IgD-negative memory B cell (primary cell): Measurements from ENCODE around the gene AHDC1. TPM values are rescaled to one million over a fixed set of nuclear protein-coding genes. Genes with fewer than 3 reads are reported as not detected.

Source experiments
- H3K27ac Mint-ChIP-seq, 3 donors: one replicate each; pipeline ENCODE4 v1.8.0; 2020 to 2022; ENCODE audit warnings: mild to moderate bottlenecking in 3 of 3, mixed read lengths in 3 of 3, moderate library complexity in 1 of 3
- H3K27me3 Mint-ChIP-seq: one replicate; pipeline ENCODE4 v1.8.0; 2021; ENCODE audit warnings: mixed read lengths
- H3K36me3 Mint-ChIP-seq: one replicate; pipeline ENCODE4 v1.8.0; 2020; ENCODE audit warnings: mild to moderate bottlenecking, mixed read lengths
- H3K4me1 Mint-ChIP-seq, 3 donors: one replicate each; pipeline ENCODE4 v1.8.0; 2020 to 2022; ENCODE audit warnings: mixed read lengths in 3 of 3, mild to moderate bottlenecking in 1 of 3
- H3K4me3 Mint-ChIP-seq, 4 donors: one replicate each; pipeline ENCODE4 v1.8.0; 2020 to 2022; ENCODE audit warnings: mild to moderate bottlenecking in 4 of 4, mixed read lengths in 4 of 4, moderate library complexity in 3 of 4
- H3K9me3 Mint-ChIP-seq, 3 donors: one replicate each; pipeline ENCODE4 v1.8.0; 2020 to 2021; ENCODE audit warnings: mixed read lengths in 3 of 3, mild to moderate bottlenecking in 1 of 3
- polyA plus RNA-seq: library from polyadenylated mRNA; unstranded; fragments of 300-500 nt; fragmentation: Illumina TruSeq; gene quantifications from one replicate; pipeline ENCODE4 v1.2.3, GENCODE V29; 2021

Gene AHDC1
- polyA plus RNA-seq, 1 donor from 2014 or later: 1.1 TPM

DNA sequence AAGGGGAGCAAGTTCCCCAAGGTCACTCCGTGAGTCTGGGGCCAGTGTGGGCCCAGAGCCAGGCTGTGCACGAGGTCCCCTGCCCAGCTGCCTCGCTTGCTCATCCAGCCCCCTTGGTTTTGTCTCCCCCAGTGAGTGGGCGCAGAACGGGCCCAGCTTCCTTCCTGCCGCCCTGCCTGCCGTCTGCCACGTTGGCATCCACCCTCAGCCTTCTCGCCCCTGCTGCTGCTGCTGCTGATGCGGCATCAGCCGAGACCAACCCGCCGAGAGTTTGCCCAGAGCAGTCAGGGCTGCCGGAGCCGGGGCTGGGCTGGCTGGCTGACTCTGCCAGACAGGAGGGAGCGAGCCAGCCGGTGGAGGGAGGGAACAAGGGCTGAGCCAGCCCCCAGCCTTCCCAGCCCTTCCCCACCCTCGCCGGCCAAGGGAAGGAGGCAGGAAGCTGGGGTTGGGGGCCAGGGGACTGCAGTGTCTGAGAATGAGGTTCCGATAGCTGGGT is 82.6 kb downstream of the AHDC1 start:
- peaks cover 27 to 31% (median 29%) of the 10 kb centered on the region in 3 donors for H3K4me1 Mint-ChIP-seq
- no peaks in the 10 kb centered on the region for H3K9me3 Mint-ChIP-seq

DNA sequence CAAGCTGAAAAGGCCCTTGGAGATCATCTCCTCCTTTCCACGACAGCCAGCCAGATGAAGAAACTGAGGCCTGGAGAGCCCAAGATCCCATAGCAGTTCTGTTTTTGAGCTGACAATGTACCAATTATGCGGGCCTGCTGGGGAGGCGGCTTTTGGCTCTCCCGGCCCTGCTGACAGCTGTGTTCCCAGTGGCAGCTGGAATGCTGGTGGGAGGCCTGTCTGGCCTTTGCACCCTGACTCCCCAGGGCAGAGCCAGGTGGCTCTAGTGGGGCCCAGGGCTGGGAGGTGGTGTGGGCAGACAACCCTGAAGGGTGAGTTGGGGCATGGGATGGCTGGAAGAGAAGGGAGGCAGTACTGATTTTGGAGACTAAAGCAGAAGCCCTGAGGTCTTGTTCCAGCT is 83.3 kb downstream of the AHDC1 start:
- Mint-ChIP-seq H3K4me3 (no peak overlapping the region), H3K9me3 (no peaks in the 10 kb centered on the region), H3K27me3 (no peaks in the 10 kb centered on the region), H3K4me1 (peaks cover 23 to 25% (median 23%) of the 10 kb centered on the region in 3 donors), H3K36me3 (peaks cover 3% of the 10 kb centered on the region), H3K27ac (no peak overlapping the region)

More for the DNA sequence above, 82.6 kb downstream of the AHDC1 start:
- Mint-ChIP-seq H3K27me3 (peaks cover 3% of the 10 kb centered on the region), H3K27ac (peak overlapping the region in 1 of 3 donors; percentile 12), H3K4me3 (peak overlapping the region in 1 of 4 donors; percentile 28), H3K36me3 (peaks cover 3% of the 10 kb centered on the region)

DNA sequence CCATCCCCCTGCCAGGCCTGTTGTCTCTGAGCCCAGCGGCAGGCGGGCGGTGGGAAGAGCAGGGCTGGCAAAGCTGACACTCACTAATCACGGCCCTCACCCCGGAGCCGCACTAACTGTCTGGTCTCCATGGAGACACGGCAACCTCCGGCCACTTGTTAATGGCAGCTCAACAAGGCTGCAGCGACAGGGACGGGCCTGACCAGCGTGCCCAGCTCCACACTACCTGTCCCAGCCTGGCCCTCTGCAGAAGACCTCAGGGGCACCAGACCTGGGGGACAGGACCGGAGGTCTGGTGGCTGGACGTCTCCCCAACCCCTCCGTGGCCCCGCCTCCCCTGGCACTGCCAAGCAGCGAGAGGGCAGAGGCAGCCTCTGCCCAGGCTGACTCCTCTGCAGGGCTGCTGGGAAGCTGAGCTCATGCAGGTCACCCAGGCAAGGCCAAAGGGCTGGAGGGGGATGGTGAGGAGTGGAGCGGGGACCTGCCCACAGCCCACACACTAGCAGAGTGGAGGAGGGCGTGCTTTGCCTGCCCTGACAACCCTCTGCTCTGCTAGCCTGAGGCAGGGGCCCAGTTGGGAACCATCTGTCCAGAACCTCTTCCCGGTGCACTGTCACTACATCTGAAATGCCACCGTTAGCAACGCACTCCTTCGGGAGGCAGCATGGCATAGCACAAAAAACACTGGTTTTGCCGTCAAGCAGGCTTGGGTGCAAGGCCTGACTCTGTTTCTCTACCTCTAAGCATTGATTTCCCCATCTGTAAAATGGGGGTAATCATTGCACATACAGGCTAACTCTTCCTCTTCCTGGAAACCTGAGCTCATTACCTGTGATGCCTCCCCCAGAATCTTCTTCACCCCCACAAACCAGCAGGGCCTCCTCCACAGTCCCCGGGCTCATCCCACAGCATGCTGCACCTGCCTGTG is 84.3 kb downstream of the AHDC1 start:
- H3K36me3 Mint-ChIP-seq: peaks cover 3% of the 10 kb centered on the region
- no peak overlapping the region for H3K4me3 Mint-ChIP-seq
- no peaks in the 10 kb centered on the region for H3K9me3 Mint-ChIP-seq
- H3K27ac Mint-ChIP-seq: no peak overlapping the region
- peaks cover 16 to 17% (median 17%) of the 10 kb centered on the region in 3 donors for H3K4me1 Mint-ChIP-seq
- no peaks in the 10 kb centered on the region for H3K27me3 Mint-ChIP-seq

DNA sequence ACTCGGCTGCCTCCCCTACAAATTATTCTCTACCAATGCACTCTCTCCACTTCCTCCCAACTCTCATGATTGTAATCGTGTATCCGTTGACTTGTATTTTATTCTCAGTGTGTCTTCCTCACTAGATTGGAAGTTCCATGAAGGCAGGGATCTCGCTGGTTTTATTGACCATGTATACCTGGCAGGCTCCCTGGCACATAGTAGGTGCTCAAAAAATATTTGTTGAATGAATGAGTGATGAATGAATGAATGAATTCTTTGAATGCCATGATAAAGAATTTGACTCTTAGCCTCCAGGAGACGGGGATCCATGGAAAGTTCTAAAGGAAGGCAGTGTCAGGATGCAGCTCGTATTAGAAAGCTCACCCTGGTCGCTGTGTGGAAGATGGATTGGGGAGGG is 85.1 kb downstream of the AHDC1 start:
- H3K4me3 Mint-ChIP-seq: no peak overlapping the region

DNA sequence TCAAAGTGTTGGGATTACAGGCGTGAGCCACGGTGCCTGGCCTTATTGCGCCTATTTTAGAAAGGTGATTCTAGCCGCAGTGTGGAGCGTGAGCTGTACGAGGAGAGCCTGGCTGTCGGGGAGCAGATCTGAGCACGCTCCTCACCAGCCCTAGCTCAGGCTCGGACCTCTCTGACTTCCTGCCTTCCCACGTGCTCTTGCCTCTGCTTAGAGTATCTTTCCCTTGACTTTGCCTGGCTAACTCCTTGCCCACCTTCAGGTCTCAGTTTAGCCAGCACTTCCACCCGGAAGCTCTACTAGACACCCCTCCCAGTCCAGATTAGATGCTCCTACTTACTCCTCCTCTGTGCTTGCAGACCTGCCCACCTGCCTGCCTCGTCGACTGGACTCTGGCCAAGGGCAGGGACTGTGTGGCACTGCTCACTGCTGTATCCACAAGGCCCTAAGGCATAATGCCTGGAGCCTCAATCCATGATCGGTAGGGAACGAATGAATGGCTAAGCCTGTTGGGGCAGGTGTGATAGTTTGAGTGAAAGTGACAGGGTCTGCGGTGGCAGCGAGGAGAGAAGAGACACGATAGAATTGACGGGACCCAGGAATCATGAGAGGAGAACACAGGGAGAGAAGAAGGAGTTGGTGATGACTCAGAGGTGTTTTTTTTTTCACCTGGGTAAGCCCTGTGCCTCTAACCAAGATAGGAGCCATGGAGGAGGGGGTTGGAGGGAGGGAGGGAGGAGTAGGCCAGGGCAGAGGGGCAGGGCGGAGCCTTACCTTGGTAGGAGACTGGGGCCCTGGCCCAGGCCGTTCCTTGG is 85.8 kb downstream of the AHDC1 start:
- no peaks in the 10 kb centered on the region for H3K9me3 Mint-ChIP-seq
- peak overlapping the region in 1 of 4 donors; percentile 6 for H3K4me3 Mint-ChIP-seq
- H3K27ac Mint-ChIP-seq: no peak overlapping the region
- H3K27me3 Mint-ChIP-seq: no peaks in the 10 kb centered on the region
- peaks cover 3% of the 10 kb centered on the region for H3K36me3 Mint-ChIP-seq
- peaks cover 8 to 11% (median 9%) of the 10 kb centered on the region in 3 donors for H3K4me1 Mint-ChIP-seq

More for the DNA sequence above, 85.1 kb downstream of the AHDC1 start:
- H3K36me3 Mint-ChIP-seq: peaks cover 3% of the 10 kb centered on the region
- no peaks in the 10 kb centered on the region for H3K27me3 Mint-ChIP-seq
- no peak overlapping the region for H3K27ac Mint-ChIP-seq
- no peaks in the 10 kb centered on the region for H3K9me3 Mint-ChIP-seq
- peaks cover 11 to 12% (median 11%) of the 10 kb centered on the region in 3 donors for H3K4me1 Mint-ChIP-seq

DNA sequence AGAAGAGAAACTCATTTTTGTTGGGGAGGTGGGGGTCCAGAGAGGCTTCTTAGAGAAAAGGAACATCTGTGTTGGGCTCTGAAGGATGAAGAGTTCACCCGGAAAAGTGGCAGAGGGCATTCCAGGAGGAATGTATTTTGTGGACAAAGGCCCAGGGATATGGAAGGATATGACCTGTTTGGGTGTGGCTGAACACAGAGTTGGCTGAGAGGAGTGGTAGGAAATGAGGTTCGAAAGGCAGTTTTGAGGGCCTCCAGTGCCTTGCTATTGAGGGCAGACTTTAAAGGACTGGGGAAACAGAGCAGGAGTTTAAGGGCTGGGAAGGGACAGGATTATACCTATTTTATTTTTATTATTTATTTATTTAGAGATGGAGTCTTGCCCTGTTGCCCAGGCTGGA is 86.6 kb downstream of the AHDC1 start:
- no peaks in the 10 kb centered on the region for H3K9me3 Mint-ChIP-seq
- H3K4me3 Mint-ChIP-seq: no peak overlapping the region
- H3K36me3 Mint-ChIP-seq: peaks cover 3% of the 10 kb centered on the region
- H3K4me1 Mint-ChIP-seq: peaks cover 5 to 11% (median 7%) of the 10 kb centered on the region in 3 donors
- no peak overlapping the region for H3K27ac Mint-ChIP-seq
- no peaks in the 10 kb centered on the region for H3K27me3 Mint-ChIP-seq

DNA sequence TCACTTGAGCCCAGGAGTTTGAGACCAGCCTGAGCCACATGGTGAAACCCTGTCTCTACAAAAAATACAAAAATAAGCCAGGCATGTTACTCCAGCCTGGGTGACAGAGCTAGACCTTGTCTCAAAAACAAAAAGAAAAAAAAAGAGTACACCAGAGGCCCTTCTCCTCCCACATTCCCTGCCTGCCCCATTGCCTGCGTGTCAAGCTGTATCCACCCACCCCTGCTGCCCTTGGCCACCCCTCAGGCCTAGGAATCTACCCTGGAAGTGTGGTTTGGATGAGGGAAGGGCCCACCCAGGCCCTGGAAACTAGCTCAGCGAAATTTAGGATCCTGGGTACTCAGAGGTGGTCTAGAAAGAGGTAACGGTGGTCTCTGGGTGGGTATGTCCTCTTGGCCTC is 88.3 kb downstream of the AHDC1 start:
- Mint-ChIP-seq H3K27me3 (no peaks in the 10 kb centered on the region), H3K9me3 (no peaks in the 10 kb centered on the region), H3K4me3 (no peak overlapping the region), H3K36me3 (peaks cover 3% of the 10 kb centered on the region), H3K4me1 (peaks cover 0 to 3% (median 0%) of the 10 kb centered on the region in 3 donors), H3K27ac (no peak overlapping the region)

DNA sequence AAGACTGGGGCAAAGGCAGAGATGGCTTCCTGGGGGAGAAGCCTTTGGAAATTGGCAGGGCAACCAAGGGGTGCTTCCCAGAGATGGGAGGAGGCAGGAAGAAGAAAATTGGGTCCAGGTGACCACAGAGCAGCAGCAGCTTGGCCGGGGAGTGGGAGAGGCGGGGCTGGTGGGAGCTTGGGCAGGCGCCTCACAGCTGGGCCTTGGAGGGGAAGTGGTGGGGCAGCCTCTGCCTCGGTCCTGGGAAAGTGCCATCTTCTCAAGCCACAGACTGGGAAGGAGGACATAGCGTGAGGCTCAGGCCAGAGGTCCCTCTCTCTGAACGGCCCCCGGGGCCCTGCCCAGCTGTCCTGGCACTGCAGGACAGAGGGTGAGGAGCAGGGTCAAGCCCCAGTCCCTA is 90.0 kb downstream of the AHDC1 start:
- Mint-ChIP-seq H3K4me1 (peaks cover 0 to 3% (median 0%) of the 10 kb centered on the region in 3 donors), H3K9me3 (no peaks in the 10 kb centered on the region), H3K36me3 (peaks cover 1% of the 10 kb centered on the region), H3K4me3 (no peak overlapping the region), H3K27me3 (no peaks in the 10 kb centered on the region), H3K27ac (no peak overlapping the region)

DNA sequence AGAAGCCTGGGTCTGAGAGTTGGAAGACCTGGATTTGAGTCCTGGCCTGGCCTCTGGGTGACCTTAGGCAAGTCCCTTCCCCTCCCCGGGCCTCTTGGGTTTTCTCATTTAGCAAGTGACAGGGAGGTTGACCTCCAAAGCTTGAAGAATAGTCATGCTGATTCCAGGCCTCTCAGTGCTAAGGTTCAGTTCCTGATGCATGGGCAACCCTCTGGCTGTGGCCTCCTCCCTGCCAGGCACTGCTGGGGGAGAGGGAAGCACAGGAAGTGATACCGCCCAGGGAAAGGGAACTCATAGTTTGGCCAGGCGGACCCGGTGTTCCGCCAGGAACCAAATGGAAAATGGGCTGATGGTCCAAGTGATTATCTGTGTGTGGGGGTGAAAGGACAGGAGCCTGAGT is 90.4 kb downstream of the AHDC1 start:
- no peaks in the 10 kb centered on the region for H3K9me3 Mint-ChIP-seq
- H3K27ac Mint-ChIP-seq: no peak overlapping the region
- no peak overlapping the region for H3K4me3 Mint-ChIP-seq
- H3K36me3 Mint-ChIP-seq: peaks cover 1% of the 10 kb centered on the region
- H3K27me3 Mint-ChIP-seq: no peaks in the 10 kb centered on the region
- peaks cover 0 to 3% (median 0%) of the 10 kb centered on the region in 3 donors for H3K4me1 Mint-ChIP-seq

DNA sequence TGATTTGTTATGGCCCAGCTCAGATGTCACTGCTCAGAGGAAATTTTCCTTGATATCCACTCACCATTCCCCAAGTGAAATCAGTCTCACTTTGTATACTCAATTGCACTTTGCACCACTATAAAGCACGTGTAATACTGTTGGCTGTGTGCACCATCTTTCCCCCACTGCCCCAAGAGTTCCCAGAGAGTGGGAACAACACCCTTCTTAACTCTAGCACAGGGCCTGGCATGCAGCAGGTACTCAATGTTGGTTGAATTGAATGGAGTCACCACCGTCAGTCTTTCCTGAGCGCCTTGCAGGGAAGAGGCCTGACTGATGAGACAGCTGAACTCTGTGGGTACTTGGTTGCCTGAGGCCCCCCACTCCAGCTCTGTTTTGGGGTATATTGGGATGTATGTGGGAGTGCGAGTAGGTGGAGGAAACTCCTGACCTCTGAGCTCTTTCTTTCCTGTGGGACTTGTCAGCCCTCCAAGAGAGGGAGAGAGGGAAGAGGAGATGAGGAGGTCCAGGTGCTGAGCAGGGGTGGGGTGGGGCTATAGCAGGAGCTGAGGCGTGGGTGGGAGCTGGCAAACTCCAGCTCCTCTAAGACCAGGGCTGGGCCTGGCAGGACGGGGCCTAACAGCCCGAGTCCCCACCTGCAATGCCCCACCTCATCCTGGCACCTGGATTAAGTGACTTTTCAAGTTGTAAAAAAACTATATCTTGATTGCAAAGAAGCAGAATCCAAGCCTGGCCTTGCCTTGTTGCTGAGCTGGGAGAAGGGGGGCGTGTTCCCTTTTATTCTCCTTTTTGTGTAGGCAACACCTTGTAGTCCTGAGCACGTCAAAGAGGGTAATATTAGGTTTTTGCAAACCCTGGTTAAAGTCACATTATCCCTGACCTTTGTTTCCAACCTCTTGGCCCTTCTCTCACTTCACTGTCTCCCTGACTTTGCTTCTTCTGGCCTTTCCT is 94.5 kb downstream of the AHDC1 start:
- Mint-ChIP-seq H3K9me3 (no peaks in the 10 kb centered on the region), H3K27me3 (no peaks in the 10 kb centered on the region), H3K4me3 (no peak overlapping the region), H3K4me1 (peaks cover 0 to 4% (median 0%) of the 10 kb centered on the region in 3 donors), H3K36me3 (no peaks in the 10 kb centered on the region), H3K27ac (peak overlapping the region in 1 of 3 donors; percentile 31)

DNA sequence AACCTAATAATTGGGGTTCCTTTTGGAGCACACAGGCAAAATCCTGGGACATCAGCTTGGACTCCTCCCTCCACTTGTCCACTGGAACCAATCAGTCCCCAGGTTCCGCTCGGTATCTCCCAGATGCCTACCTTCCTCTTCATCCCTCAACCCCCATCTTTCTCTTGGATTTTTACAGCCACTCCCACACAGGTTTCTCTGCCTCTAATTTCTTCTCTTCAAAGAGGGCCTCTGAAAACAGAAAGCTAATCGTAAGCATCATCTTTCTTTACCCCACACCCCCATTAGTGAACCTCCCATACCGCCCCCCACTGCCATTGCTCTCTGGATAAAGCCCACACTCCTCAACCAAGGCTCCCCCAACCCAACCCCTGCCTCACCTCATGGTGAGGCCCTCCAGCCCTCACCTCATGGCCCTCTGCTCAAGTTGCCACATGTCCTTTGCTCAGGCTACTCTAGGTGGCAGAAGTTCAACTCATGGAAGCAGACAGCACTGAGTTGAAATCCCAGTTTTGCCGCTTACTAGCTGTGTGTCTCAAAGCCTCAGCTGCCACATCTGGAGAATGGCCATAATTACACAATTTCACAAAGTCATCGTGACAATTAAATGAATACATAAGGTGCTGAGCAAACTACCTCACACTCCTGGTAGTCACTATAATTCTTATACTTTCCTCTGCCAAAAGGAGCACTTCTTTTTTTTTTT is 95.8 kb downstream of the AHDC1 start:
- H3K4me1 Mint-ChIP-seq: peaks cover 0 to 4% (median 0%) of the 10 kb centered on the region in 3 donors
- no peak overlapping the region for H3K27ac Mint-ChIP-seq

DNA sequence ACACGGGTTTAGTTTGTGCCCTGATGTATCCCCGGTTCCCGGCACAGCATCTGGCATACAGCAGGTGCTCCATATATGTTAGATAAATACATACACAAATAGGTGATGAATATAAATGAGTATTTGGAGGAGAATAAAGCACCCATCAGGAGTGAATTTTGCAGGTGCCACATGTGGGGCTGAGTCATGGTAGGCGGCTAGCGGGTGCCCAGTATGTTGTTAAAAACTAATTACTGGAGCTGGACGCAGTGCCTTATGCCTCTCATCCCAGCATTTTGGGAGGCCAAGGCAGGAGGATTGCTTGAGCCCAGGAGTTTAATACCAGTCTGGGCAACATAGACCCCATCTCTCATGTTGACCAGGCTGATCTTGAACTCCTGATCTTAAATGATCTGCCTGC is 97.2 kb downstream of the AHDC1 start:
- Mint-ChIP-seq H3K27me3 (no peaks in the 10 kb centered on the region), H3K9me3 (no peaks in the 10 kb centered on the region), H3K27ac (no peak overlapping the region), H3K4me1 (peaks cover 0 to 4% (median 0%) of the 10 kb centered on the region in 3 donors), H3K4me3 (no peak overlapping the region), H3K36me3 (no peaks in the 10 kb centered on the region)

More for the DNA sequence above, 95.8 kb downstream of the AHDC1 start:
- no peak overlapping the region for H3K4me3 Mint-ChIP-seq
- H3K9me3 Mint-ChIP-seq: no peaks in the 10 kb centered on the region
- no peaks in the 10 kb centered on the region for H3K36me3 Mint-ChIP-seq
- H3K27me3 Mint-ChIP-seq: no peaks in the 10 kb centered on the region

DNA sequence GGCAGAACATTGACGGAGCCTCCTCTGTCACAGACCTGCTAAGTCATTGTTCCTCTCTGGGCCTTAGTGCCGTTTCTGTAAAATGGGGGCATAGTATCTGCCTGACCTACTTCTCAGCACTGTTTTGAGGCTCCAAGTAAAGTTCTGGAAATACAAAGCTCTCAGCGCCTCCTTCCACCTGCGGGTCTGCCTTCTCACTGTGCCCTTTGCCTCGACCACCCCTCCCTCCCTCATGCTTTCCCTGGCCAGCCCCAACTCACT is 98.6 kb downstream of the AHDC1 start:
- H3K4me3 Mint-ChIP-seq: no peak overlapping the region
- H3K4me1 Mint-ChIP-seq: peaks cover 0 to 2% (median 0%) of the 10 kb centered on the region in 3 donors
- H3K27me3 Mint-ChIP-seq: no peaks in the 10 kb centered on the region
- H3K36me3 Mint-ChIP-seq: no peaks in the 10 kb centered on the region
- H3K27ac Mint-ChIP-seq: no peak overlapping the region
- H3K9me3 Mint-ChIP-seq: no peaks in the 10 kb centered on the region
